Measurements from ENCODE around the gene SPTLC1.
"Not testable (repeated sequence)": the region's sequence is repeated elsewhere in the genome, so short reads cannot be mapped to it uniquely, and the experiment has no call there.

SPTLC1 gene

GRCh38 chr9:92115071-92115858, at the start of gene SPTLC1:
Gene SPTLC1 (minus strand): TSS chr9:92115413. CDS start chr9:92115370, 43 bp downstream.
- DNase-seq = peak; percentile 90

- no peak for DNase-seq
Observed at GRCh38 chr9:92164975-92165374, 49.8 kb upstream of the SPTLC1 start.

GRCh38 chr9:92164490-92164889, 49.3 kb upstream of the SPTLC1 start:
- no peak for DNase-seq

- DNase-seq = no peak
Observed at GRCh38 chr9:92163276-92163675, 48.1 kb upstream of the SPTLC1 start.

GRCh38 chr9:92160786-92161185, 45.6 kb upstream of the SPTLC1 start:
- no peak for DNase-seq

- no peak for DNase-seq
Observed at GRCh38 chr9:92159058-92159457, 43.8 kb upstream of the SPTLC1 start.

- no peak for DNase-seq
Observed at GRCh38 chr9:92158097-92158601, 42.9 kb upstream of the SPTLC1 start.

- not testable (repeated sequence) for DNase-seq
Observed at GRCh38 chr9:92155736-92156135, 40.5 kb upstream of the SPTLC1 start.

- DNase-seq = no peak
Observed at GRCh38 chr9:92155221-92155620, 40.0 kb upstream of the SPTLC1 start.

- DNase-seq = peak; percentile 88
Observed at GRCh38 chr9:92153466-92154415, 38.5 kb upstream of the SPTLC1 start.

GRCh38 chr9:92151691-92152393, 36.6 kb upstream of the SPTLC1 start:
- peak; percentile 61 for DNase-seq

GRCh38 chr9:92150501-92151470, 35.6 kb upstream of the SPTLC1 start:
- DNase-seq = not testable (repeated sequence)

GRCh38 chr9:92147852-92148180, 32.6 kb upstream of the SPTLC1 start:
- DNase-seq = no peak

GRCh38 chr9:92147030-92147851, 32.0 kb upstream of the SPTLC1 start:
- peak; percentile 92 for DNase-seq

GRCh38 chr9:92146610-92147009, 31.4 kb upstream of the SPTLC1 start:
- DNase-seq = peak; percentile 30

GRCh38 chr9:92145784-92146183, 30.6 kb upstream of the SPTLC1 start:
- DNase-seq = not testable (repeated sequence)

GRCh38 chr9:92142329-92142728, 27.1 kb upstream of the SPTLC1 start:
- DNase-seq = no peak

GRCh38 chr9:92141144-92142129, 26.2 kb upstream of the SPTLC1 start:
- no peak for DNase-seq

- DNase-seq = no peak
Observed at GRCh38 chr9:92140754-92141143, 25.5 kb upstream of the SPTLC1 start.

Measured in fibroblast of upper back skin (primary cell).